HG03432 (cell line): ENCODE measurements around the gene EIF2S1.
"Not testable (repeated sequence)": the region's sequence is repeated elsewhere in the genome, so short reads cannot be mapped to it uniquely, and the experiment has no call there.

Experiments used
- ATAC-seq: cut with Tn5 transposase; IDR thresholded peaks from one replicate; pipeline ENCODE4 v1.9.1; 2021; ENCODE audit warnings: mild to moderate bottlenecking, moderate library complexity; ENCODE audit not compliant: unreplicated experiment

Gene EIF2S1

DNA sequence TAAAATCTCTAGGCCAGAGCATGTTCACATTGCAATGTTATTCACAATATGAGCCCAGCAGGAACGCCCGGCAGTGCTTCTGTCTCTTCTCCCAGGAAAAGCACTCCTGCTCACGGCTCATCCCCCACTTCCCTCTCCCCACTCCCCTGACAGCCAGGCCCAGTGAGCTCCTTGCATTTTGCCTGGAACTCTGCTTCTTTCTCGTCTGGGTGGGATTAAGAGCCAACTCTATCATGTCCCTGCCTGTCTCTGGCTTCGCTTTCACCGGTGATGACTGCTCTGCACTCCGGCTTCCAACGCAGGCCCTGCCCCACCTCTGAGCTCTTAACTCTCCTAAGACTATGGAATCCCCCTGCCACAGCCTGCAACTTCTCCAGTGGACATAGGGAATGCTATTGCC is 49.3 kb downstream of the EIF2S1 start:
- no peak for ATAC-seq

GRCh38 chr14:67410313-67410712 is 50.2 kb downstream of the EIF2S1 start:
- no peak for ATAC-seq

GRCh38 chr14:67411370-67411769 is 51.2 kb downstream of the EIF2S1 start:
- no peak for ATAC-seq

DNA sequence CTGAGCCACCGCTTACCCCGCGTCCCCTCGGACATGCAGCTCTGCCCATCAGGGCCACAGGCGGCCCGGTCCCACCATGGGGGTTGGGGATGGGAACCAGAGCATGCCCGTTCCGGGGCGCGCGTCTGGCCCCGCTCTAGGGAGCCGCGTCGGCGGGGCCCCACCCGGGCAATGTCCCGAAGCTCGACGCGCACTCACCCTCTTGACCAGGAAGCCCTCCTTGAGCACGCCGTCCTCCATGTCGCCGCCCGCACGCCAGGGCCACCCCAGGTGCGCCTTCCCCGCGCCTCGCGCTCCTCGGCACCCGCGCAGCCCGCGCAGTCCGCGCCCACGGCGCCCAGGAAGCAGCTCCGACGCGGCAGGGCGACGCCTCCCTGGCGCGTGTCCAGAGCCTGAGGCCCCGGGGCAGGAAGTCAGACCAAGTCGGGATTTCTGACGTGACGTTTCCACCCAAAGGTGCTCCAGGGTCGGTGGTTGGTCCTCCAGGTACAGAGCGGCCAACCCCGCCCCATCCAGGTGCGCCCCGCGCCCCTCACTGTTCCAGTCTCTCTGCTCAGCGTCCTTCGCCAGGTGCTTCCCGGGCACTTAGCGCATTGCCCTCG is 51.8 kb downstream of the EIF2S1 start, which contains the start of gene PLEK2:
PLEK2 (minus strand) TSS at position 346 of the 602 bp plus-strand sequence; CDS start at position 240, 106 bp downstream.
- ATAC-seq, result no peak

DNA sequence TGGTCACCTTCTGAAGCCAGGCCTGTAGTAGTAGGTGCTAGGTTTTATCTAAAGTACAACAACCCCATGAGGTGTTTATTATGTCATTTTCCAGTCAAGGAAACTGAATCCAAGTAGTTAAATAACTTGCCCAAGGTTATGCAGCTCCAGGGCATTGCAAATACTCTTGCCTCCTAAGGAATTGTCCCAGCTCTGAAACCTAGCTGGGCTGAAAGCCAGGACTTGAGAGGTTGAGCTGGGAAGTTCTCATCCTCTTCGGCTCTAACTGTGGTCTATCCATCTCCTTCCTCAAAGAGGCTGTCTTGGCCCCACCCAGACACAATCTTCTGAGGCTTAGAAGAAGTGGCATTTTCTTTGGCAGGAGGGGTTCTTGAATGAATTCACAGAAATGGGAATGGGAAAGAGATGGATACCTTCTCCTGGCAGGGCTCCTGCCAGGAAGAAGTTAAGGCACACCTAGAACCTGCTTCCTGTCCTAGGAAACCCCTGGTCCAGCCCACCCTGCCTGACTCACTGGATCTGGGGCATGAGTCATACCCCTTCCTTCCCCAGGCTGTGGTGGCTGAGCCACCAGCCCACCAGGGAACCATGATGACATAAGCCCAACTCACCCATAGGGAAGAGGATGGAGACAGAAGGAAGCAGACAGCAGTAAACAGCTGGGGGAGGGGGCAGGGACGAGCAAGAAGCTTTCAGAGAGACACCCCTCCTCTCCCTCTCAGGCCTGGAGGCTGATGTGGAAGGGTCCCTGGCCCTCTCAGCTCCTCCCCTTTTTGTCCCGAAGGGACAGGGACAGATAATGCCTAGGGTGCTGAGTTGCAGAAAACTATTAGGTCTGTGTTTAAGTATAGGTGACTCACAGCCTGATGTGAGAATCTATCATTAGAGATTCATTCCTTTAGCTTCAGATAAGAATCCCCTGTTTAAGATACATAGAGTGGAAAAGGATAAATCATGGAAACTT is 54.0 kb downstream of the EIF2S1 start:
- ATAC-seq, result no peak

DNA sequence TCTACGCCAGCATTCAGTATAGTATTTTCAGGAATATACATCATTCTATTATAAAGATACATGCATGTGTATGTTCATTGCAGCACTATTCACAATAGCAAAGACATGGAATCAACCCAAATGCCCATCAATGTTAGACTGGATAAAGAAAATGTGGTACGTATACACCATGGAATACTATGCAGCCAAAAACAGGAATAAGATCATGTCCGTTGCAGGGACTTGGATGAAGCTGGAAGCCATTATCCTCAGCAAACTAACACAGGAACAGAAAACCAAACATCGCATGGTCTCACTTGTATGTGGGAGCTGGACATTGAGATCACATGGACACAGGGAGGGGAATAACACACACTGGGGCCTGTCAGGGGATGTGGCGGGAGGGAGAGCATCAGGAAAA is 55.5 kb downstream of the EIF2S1 start:
- not testable (repeated sequence) for ATAC-seq

GRCh38 chr14:67416085-67416484 is 56.0 kb downstream of the EIF2S1 start:
- no peak for ATAC-seq

- ATAC-seq, result no peak
Observed at GRCh38 chr14:67416810-67417209, 56.7 kb downstream of the EIF2S1 start.

DNA sequence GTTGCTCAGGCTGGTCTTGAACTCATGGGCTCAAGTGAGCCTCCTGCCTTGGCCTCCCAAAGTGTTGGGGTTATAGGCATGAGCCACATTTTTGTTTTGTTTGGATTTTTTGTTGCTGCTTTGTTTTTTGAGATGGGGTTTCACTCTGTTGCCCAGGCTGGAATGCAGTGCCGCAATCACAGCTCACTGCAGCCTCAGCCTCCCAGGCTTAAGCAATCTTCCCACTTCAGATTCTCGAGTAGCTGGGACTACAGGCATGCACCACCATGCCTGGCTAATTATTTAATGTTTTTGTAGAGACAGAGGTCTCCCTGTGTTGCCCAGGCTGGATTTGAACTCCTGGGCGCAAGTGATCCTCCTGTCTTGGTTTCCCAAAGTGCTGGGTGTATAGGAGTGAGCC is 57.5 kb downstream of the EIF2S1 start:
- ATAC-seq, result no peak

DNA sequence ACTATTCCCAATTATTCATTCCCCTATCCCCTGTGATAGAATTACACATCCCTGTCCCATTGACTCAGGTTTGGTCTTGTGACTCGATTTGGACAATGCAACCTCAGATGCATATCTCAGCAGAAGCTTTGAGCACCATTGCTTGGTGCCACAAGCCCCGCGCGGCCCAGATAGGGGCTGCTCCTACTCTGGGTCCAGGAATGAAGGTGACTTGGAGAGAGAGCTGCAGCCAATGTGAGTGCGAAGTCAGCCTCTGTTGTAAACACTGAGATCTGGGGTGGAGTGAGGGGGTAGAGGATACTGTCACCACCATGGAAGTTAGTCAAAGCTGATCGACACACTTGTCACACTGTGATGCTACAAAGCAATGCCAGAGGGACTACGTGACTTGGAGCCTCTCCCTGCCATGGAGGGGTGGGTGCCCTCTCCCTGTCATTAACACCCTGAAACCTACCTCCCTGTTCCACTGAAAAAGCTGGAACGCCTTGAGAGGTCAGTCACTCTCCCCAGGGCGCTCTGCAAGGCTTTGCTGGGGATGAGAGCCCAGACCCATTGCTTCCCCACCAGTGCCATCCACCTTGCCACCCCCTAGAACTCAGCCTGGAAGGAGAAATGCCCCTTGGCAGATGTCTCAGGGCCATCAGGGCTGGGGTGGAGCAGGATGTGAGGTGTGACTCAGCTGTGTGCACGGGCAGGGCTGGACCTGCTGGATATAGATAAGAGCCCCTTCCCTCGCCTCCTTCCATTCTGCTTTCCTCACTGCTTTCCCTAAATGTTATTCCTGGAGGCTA is 58.5 kb downstream of the EIF2S1 start:
- ATAC-seq, result no peak

DNA sequence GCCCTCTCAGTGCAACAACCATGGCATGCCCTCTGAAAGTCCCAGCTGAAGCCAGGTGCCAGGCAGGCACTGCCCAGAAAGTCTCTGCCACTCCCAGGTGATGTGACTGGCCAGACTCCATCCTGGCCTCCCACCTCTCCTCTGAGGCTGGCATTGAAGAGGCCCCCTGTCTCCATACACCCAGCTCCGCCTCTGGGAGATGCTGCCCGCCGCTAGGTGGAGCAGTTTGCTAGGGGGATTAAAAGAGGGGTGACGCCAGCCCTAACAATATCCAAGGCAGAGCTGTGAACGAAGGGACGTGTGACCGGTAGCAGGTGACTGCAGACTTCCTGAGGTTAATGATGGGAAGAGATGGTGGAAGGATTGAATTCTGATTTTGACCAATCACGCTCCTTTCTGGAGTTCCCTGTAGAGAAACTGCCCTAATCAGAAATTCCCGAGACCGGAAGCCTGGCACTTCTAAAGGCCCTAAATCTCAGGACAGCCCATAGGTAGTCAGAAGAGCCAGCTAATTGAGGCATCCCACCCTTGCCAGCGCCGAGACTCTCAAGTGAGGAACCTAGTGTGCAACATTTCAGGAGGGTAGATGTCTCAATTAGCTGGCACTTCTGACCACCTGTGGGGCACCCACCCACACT is 60.1 kb downstream of the EIF2S1 start:
- no peak for ATAC-seq

- ATAC-seq, result no peak
Observed at GRCh38 chr14:67421356-67422224, 61.5 kb downstream of the EIF2S1 start.

DNA sequence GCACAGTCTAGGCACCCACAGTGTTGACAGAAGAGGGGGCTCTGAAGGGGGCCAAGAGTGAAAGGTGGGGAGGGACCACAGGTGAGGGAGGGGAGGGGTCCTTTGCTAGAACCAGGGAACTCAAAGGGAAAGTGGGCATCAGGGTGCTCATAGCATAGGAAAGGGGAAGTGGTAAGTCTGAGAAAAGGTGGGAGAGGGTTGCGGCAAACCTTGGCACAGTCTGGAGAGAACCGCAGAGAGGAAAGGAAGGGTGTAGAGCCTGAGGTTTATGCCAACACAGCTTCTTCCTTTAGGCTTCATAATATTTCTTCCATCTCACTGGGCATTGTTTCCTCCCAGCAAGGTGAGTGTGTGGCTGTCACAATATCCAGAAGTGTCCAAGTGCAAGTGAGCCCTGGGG is 63.3 kb downstream of the EIF2S1 start:
- ATAC-seq, result no peak

GRCh38 chr14:67424539-67424938 is 64.4 kb downstream of the EIF2S1 start:
- no peak for ATAC-seq

DNA sequence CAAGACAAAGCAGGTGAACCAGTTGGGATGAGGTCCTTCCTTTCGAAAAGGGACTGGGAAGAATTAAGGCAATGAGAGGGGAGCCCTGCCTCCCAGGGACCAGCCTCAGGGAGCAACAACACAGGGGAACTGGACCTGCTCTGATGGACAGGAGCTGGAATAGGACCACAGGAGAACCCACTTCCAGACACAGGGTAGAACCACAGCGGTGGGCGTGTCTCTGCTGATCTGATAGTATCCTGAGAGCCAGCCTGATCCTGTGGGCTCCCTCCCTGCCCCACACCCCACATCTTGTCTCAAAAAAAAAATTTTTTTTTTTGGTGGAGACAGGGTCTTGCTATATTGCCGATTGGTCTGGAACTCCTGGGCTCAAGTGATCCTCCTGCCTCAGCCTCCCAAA is 65.5 kb downstream of the EIF2S1 start:
- no peak for ATAC-seq

- no peak for ATAC-seq
Observed at GRCh38 chr14:67426161-67426560, 66.0 kb downstream of the EIF2S1 start.

- peak; percentile 69 for ATAC-seq
Observed at GRCh38 chr14:67426983-67427606, 67.0 kb downstream of the EIF2S1 start.

DNA sequence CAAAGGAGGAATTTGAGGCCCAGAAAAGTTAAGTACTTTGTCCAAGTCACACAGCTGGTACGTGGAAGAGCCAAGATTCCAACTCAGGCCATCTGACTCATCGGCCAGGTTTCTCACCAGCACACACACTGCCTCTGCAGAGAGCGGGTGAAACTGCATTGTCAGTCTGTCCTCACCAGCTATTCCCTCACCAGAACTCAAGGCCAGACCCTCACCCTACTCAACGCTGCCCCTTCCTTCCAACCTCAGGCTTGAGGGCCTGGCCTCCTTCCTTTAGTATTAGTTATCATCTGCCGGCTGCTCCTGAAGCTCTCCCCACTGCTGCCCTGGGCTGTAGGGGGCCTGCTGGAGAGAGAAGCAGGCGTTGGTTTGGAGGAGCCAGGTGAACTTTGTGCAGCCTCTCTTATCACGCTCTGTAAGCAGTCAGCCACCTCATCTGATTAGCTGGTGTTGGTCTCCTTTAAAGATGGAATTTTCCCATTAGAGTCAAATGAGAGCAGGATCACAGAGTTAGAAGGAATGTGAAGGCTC is 68.4 kb downstream of the EIF2S1 start:
- ATAC-seq, result no peak

DNA sequence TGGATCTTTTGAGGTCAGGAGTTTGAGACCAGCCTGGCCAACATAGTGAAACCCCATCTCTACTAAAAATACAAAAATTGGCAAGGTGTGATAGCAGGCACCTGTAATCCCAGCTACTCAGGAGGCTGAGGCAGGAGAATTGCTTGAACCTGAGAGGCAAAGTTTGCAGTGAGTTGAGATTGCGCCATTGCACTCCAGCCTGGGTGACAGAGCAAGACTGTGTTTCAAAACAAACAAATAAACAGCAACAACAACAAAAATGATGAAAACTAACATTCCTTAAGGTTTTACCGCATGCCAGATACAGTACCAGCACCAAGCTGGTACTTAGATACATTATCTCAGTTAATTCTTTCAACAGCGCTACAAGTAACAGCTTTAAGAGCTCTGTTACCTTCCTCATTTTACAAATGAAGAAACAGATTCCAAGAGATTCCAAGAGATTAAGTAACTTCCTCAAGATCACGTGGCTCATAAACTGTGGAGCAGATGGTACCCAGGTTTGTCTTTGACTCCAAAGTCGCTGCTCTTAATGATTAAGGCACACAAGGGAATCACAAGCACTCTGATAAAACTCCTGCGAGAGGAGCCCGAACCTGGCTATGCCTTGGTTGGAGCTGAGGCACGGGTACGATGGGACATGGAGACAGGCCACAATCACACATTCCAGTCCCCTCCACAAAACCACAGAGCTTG is 69.5 kb downstream of the EIF2S1 start:
- no peak for ATAC-seq
